Muscle of arm (tissue), 12 donors: ENCODE results near the gene CIB4. TPM values are rescaled to one million over a fixed set of nuclear protein-coding genes. Genes with fewer than 3 reads are reported as not detected.

ENCODE experiments used
- DNase-seq: peaks from one replicate; pipeline ENCODE4 v3.0.0-alpha.2; 2013
- polyA plus RNA-seq, 12 donors: library from polyadenylated mRNA; unstranded; fragments of 120-200 nt; gene quantifications; one replicate each; pipeline ENCODE4 v1.2.1, GENCODE V29; 2013; ENCODE audit not compliant: insufficient read length in 12 of 12

Gene CIB4
- polyA plus RNA-seq, 12 donors, result not detected

DNA sequence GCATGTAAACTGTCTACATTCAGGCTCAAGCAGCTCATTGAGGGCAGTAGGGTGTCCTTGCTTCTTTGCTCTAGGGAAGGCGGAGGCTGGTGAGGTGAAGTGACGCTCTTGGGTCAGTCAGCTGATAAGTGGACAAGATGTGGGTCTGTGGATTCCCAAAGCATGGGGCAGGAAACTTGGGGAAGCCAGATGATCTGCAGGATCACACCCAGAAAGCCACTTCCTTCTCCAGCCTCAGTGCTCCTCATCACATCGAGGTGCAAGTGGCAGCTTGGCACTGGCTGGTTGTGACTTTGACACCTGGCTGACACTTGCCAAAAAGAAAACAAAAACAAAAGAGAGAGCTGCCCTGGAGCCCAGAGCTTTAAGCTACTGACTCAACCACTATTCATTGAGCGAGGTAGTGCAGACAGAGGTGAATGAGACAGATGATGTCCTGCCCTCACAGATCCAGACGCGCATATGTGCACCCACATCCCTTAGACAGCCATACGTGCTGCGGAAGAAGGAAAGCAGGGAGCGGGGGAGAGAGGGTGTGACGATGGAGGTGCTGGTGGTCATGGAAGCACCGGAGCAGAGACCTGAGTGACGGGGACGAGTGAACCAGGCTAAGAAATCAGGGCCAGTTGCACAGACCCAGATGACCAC lies 3.1 kb upstream of the CIB4 start:
- no peak for DNase-seq

GRCh38 chr2:26642429-26642828 lies 1.3 kb upstream of the CIB4 start:
- no peak for DNase-seq

DNA sequence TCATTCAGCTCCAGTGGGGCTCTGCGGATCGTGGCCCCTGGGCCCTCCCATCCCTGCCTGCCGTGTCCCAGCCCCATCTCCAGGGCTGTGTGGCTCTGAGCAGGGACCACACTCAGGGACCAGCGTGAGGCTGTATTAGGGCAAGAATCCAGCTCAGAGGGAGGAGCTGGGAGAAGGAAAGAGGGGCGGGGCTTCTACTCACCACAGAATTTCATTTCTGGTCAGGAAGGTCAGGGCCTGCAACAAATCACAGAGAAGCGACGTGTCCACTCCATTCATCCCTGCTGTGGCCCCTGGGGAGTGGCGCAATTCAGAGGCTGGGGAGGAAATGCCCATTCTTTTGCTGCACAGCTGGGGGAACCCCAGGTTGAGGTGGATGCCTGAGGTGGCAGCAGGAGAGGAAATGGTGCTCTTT lies 828 bp downstream of the CIB4 start:
- DNase-seq, result no peak

DNA sequence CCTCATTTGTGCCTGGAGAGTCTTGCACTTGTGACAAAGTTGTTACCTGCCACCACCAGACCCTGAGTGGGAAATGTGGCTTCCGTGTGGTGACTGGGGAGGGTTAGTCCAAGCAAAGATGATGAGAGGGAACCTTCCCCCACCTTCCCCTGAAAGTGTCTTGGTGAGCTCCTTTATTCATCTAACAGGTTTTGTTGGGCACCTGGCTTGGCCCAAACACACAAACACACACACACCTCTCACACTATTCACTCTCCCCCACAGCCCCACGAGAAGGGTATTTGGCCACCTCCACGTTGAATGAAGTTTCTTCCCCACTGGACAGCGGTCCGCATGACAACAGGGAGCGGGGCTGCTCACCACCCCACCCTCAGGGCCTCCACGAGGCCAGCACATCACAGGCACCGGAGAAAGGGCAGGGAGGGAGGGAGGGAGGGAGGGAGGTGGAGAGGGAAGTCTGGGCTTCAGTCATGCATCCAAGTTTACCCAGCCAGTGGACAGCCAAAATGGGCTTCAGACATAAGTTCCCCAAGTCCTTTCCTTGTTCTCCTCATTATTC lies 1.4 kb downstream of the CIB4 start:
- DNase-seq, result no peak

GRCh38 chr2:26637811-26638310 lies 3.3 kb downstream of the CIB4 start:
- DNase-seq, result no peak

DNA sequence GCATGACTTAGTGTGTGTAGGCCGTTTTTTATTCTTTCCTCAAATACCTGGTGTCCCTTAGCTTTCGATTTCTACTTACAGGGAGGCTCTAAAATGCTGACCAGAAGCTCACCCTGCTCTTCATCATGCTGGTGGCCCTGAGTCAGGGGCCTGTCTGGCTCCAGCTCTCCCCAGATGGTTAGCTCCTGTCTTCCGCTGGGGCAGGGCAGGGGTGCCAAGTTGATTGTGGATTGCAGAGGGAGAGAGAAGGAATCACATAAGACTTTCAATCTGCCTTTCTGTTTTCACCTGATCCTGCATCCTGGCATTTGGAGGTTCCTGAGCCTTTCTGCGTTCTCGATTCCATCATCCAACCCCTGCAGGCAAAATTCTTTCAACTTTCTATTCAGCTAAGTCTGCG lies 4.2 kb downstream of the CIB4 start:
- DNase-seq, result no peak

DNA sequence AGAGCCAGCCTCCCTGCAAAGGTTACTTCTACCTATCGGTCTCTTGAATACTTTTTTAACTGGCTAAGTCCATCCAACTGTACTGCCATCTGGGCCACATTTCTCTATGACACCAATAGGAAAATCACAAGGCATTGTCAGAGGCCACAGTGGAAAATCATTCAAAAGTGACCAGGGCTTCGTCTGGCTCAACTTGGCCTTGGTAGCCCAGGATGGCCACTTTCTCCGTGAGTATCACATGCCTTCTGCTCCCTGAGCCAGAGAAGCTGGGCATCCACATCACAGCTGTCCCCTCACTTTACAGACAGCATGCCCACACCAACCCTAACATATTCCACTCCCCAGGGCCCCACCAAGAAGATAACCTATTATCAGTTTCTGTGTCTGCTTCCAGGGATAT lies 5.8 kb downstream of the CIB4 start:
- no peak for DNase-seq

GRCh38 chr2:26634636-26635230 lies 6.4 kb downstream of the CIB4 start:
- no peak for DNase-seq

GRCh38 chr2:26633993-26634595 lies 7.1 kb downstream of the CIB4 start:
- DNase-seq, result no peak

- DNase-seq, result no peak
Measured at GRCh38 chr2:26633351-26633945, 7.7 kb downstream of the CIB4 start.

GRCh38 chr2:26632624-26633185 lies 8.5 kb downstream of the CIB4 start:
- no peak for DNase-seq

GRCh38 chr2:26631401-26632170 lies 9.6 kb downstream of the CIB4 start:
- no peak for DNase-seq

- DNase-seq, result no peak
Measured at GRCh38 chr2:26630669-26631360, 10.4 kb downstream of the CIB4 start.

GRCh38 chr2:26630235-26630634 lies 10.9 kb downstream of the CIB4 start:
- DNase-seq, result no peak

DNA sequence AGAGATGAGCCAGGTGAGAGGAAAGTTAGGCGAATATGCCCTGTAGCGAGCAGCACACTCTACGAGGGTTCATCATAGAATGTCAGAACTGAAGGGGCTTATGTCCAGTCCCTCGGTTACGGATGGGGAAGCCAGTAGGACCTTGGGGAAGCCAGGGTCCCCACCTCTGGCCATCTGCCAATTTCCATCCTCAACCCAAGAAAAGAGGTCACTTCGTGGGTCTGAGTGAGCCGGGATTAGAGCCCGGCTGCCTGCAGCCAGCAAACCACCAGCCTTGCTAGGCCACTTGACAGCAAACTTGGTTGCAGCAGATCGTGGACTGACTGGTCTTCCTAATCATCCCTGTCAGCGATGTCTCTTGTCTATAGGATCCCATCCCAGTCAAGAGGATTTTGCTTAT lies 11.4 kb downstream of the CIB4 start:
- DNase-seq, result no peak

- no peak for DNase-seq
Measured at GRCh38 chr2:26629346-26629630, 11.9 kb downstream of the CIB4 start.

GRCh38 chr2:26628561-26629345 lies 12.4 kb downstream of the CIB4 start:
- DNase-seq, result no peak

GRCh38 chr2:26627350-26628105 lies 13.6 kb downstream of the CIB4 start:
- DNase-seq, result no peak

DNA sequence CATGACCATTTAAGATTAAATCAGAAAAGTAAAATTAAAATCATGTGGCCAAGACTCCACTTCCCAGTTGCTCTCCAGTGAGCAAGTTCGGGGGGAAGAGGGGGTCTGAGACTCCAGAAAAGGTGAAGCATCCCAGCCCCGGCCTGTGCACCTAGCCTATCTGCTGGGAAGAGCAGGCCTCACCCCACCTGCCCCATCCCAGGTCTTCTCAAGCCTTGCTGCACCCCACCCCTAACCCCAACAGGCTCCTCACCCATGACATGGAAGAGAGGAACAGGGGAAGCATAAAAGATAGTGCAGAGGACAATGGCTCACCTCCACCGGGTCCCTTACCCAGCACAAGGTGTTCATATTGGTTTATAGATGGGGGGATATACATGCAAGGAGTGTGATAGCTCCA lies 14.6 kb downstream of the CIB4 start:
- no peak for DNase-seq
